ENCODE results near the gene STIP1. TPM values are rescaled to one million over a fixed set of nuclear protein-coding genes. Genes with fewer than 3 reads are reported as not detected.

The STIP1 gene
- total RNA-seq, 4 donors from 2014 or later: 80.8 to 116 (median 106) TPM

- TF ChIP-seq, protein P1, sequence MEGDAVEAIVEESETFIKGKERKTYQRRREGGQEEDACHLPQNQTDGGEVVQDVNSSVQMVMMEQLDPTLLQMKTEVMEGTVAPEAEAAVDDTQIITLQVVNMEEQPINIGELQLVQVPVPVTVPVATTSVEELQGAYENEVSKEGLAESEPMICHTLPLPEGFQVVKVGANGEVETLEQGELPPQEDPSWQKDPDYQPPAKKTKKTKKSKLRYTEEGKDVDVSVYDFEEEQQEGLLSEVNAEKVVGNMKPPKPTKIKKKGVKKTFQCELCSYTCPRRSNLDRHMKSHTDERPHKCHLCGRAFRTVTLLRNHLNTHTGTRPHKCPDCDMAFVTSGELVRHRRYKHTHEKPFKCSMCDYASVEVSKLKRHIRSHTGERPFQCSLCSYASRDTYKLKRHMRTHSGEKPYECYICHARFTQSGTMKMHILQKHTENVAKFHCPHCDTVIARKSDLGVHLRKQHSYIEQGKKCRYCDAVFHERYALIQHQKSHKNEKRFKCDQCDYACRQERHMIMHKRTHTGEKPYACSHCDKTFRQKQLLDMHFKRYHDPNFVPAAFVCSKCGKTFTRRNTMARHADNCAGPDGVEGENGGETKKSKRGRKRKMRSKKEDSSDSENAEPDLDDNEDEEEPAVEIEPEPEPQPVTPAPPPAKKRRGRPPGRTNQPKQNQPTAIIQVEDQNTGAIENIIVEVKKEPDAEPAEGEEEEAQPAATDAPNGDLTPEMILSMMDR (IDR thresholded peaks at IDR 0.05): peak; percentile 22 to 82 (median 72)
- TF ChIP-seq POLR2A (IDR thresholded peaks at IDR 0.05): no peak
- intact Hi-C loops (cut with DNase I): no loop called here
- Histone ChIP-seq H3K36me3 (peaks cover 35 to 40% of the 10 kb centered on the region in 2 donors), H3K4me3 (replicated peaks in 1 of 3) (no peak overlapping the region), H3K9me3 (no peaks in the 10 kb centered on the region), H3K27ac (peak overlapping the region in 1 of 3 donors; percentile 10), H3K27me3 (no peaks in the 10 kb centered on the region), H3K4me1 (peaks cover 9 to 26% of the 10 kb centered on the region in 2 donors)
- 20 to 26% methylated on average over 7 of the region's 7 CpGs for WGBS, 2 donors
- peak; percentile 92 to 94 for DNase-seq
Measured at GRCh38 chr11:64204464-64204989, 18.6 kb downstream of the STIP1 start.

DNA sequence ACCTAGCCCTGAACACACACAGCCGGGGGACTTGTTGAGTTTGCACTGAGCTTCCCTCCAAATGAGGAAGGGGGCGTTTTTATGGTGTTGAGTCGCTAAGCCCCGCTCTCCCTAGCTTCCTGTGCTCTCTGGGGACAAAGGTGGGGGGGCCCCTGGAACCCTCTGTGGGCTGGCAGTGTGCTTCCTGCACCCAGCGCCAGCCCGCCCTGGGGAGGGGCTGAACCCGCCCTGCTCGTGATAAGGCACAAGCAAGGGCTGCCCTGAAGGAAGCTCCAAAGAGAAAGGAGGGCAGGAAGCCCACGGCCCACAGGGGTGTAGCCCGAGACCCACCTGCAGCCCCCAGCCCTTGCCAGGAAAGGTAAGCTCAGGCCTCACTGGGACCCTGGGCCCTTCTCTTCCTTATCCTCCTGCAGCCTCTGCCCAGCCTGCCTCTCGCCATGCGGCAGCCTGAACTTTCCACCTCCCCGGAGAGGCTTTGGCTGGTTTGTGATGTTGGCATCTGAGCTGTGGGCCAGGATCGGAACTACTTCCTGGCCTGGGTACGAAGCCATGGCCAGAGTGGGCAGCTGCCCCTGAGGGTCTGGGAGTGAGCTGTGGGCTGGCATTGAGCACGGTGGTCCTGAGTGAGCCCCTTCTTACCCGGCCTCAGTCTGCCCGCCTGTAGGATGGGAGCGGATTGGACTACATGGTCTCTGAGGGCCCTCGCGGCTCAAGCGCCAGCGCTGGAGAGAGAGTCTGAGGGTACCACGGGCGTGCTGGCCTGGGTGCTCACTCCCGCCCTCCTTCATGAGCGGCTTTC, 20.7 kb downstream of the STIP1 start, which contains the start of gene FERMT3:
Gene FERMT3, plus strand, starts transcription at position 265 of the 799 bp plus-strand sequence. CDS start 644 bp downstream, outside the sequence.
- Histone ChIP-seq H3K4me3 (replicated peaks in 1 of 3) (peak within 1 kb of the TSS in 1 of 3 donors; percentile 9), H3K36me3 (peaks cover 19 to 23% of the 10 kb centered on the region in 2 donors), H3K27me3 (no peaks in the 10 kb centered on the region), H3K27ac (peak within 1 kb of the TSS; percentile 30 to 76 (median 70)), H3K4me1 (peaks cover 9 to 26% of the 10 kb centered on the region in 2 donors), H3K9me3 (no peaks in the 10 kb centered on the region)
- no peak for TF ChIP-seq POLR2A (IDR thresholded peaks at IDR 0.05)
- TF ChIP-seq, protein P1 (IDR thresholded peaks at IDR 0.05): no peak
- DNase-seq: peak in 1 of 2 donors; percentile 34
- 80 to 88% methylated on average over 9 to 15 of the region's 27 CpGs for WGBS, 2 donors
- intact Hi-C loops (cut with DNase I): no loop called here

GRCh38 chr11:64207256-64208085, 21.5 kb downstream of the STIP1 start:
- TF ChIP-seq POLR2A (IDR thresholded peaks at IDR 0.05): no peak
- TF ChIP-seq, protein P1 (IDR thresholded peaks at IDR 0.05): no peak
- peaks cover 9 to 26% of the 10 kb centered on the region in 2 donors for H3K4me1 ChIP-seq
- peaks cover 14 to 15% of the 10 kb centered on the region in 2 donors for H3K36me3 ChIP-seq
- peak overlapping the region; percentile 62 to 76 (median 70) for H3K27ac ChIP-seq
- H3K27me3 ChIP-seq: no peaks in the 10 kb centered on the region
- no peaks in the 10 kb centered on the region for H3K9me3 ChIP-seq
- intact Hi-C loops (cut with DNase I): no loop called here
- DNase-seq: peak; percentile 27 to 42
- H3K4me3 ChIP-seq (replicated peaks in 1 of 3): peak overlapping the region in 1 of 3 donors; percentile 9
- 61 to 70% methylated on average over 13 to 17 of the region's 30 CpGs for WGBS, 2 donors

DNA sequence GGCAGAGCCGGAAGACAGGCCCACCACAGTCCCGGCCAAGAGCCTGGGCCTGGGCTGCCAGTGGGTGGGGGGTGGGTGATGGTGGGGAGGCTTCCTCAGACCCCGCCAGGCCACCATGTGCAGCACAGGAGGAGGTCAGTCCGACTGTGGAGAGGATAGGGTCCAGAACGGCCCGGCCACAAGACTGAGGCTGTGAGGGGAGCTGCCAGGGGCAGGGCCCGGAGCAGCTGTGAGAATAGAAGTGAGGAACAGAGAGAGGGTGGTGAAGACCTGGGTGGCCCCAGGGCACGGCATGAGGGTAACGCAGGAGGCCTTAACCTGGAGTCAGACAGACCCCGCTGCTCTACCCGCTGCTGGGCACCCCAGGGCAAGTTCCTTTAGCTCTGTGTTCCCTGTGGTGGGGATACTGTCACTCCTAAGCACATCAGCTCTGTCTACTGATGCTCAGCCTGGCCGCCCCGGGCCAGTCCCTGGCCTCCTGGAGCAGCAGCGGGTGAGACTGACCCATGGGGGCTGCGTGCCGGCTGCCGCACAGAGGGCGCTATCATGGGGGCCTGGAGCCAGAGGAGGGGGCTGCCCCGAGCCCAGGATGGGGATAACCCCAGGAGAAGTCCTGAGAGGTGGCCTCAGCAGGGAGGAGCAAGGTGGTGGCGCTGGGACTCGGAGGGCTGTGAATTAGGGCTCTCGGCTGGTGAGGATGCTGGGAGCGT, 22.3 kb downstream of the STIP1 start:
- Histone ChIP-seq H3K9me3 (no peaks in the 10 kb centered on the region), H3K4me3 (replicated peaks in 1 of 3) (peak overlapping the region in 1 of 3 donors; percentile 9), H3K4me1 (peaks cover 9 to 26% of the 10 kb centered on the region in 2 donors), H3K27ac (peak overlapping the region; percentile 62 to 76 (median 70)), H3K36me3 (peaks cover 6 to 7% of the 10 kb centered on the region in 2 donors), H3K27me3 (no peaks in the 10 kb centered on the region)
- WGBS, 2 donors: 75 to 90% methylated on average over 20 of the region's 23 CpGs
- no peak for DNase-seq
- intact Hi-C loops (cut with DNase I): no loop called here
- no peak for TF ChIP-seq POLR2A (IDR thresholded peaks at IDR 0.05)
- TF ChIP-seq, protein P1 (IDR thresholded peaks at IDR 0.05): no peak
